ENCODE measurements around the gene CFAP90. TPM values are rescaled to one million over a fixed set of nuclear protein-coding genes. Genes with fewer than 3 reads are reported as not detected.

CFAP90 gene
- total RNA-seq, 1 donor from 2014 or later, result not detected

DNA sequence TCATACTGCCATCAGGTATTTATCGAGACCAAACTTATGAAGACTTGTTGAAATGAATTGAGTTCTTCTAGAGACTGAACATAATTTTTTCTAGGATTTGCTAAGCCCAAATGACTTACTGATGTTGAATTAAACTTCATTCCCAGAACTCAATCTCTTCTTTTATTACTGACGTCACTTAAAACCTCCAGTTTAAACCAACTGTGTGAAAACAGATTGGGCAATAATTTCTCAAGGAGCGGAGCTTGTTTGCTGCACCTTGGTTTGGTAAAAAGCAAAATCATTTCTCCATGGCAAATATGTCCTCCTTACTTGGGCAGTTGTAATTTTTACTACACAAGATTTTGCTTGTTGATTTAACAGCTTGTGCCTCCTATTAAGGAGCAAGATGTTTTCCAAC is 37.4 kb downstream of the CFAP90 start:
- DNase-seq (no peak), ATAC-seq (ENCODE audit: low read depth) (no peak)
- H3K9me3 Mint-ChIP-seq, result no peaks in the 10 kb centered on the region
- no peak overlapping the region for H3K4me3 Mint-ChIP-seq
- TF ChIP-seq, protein P1, sequence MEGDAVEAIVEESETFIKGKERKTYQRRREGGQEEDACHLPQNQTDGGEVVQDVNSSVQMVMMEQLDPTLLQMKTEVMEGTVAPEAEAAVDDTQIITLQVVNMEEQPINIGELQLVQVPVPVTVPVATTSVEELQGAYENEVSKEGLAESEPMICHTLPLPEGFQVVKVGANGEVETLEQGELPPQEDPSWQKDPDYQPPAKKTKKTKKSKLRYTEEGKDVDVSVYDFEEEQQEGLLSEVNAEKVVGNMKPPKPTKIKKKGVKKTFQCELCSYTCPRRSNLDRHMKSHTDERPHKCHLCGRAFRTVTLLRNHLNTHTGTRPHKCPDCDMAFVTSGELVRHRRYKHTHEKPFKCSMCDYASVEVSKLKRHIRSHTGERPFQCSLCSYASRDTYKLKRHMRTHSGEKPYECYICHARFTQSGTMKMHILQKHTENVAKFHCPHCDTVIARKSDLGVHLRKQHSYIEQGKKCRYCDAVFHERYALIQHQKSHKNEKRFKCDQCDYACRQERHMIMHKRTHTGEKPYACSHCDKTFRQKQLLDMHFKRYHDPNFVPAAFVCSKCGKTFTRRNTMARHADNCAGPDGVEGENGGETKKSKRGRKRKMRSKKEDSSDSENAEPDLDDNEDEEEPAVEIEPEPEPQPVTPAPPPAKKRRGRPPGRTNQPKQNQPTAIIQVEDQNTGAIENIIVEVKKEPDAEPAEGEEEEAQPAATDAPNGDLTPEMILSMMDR (IDR thresholded peaks at IDR 0.05), result no peak
- intact Hi-C loops (cut with micrococcal nuclease), result no loop called here
- CTCF ChIA-PET, result no interaction called here
- POLR2A ChIA-PET, result no interaction called here
- H3K36me3 Mint-ChIP-seq (ENCODE audit: low read depth), result no peaks in the 10 kb centered on the region
- H3K27ac Mint-ChIP-seq, result no peak overlapping the region
- H3K4me1 Mint-ChIP-seq, result no peaks in the 10 kb centered on the region
- peaks cover 33% of the 10 kb centered on the region for H3K27me3 Mint-ChIP-seq

DNA sequence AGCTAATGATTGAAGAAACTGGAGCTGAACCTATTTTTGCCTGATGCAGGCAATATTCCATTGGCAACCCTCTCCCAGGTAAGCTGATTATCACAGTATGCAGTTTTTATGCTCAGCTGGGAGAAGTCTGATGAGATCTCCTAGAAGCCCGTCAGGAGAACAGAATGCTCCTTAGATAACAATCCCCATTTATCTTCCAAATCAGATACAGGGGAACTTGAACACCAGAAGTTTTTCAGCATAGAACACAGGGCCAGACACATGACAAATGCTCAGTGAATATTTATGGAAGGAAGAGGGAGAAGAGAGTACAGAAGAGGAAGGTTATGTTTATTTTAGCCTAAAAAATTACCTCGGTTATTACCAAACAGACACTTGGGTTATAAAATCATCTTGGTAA is 37.9 kb downstream of the CFAP90 start:
- H3K27me3 Mint-ChIP-seq, result peaks cover 33% of the 10 kb centered on the region
- POLR2A ChIA-PET, result no interaction called here
- TF ChIP-seq, protein P1 (IDR thresholded peaks at IDR 0.05), result no peak
- no peaks in the 10 kb centered on the region for H3K9me3 Mint-ChIP-seq
- H3K4me3 Mint-ChIP-seq, result no peak overlapping the region
- DNase-seq, result no peak
- ATAC-seq (ENCODE audit: low read depth), result no peak
- no peak overlapping the region for H3K27ac Mint-ChIP-seq
- CTCF ChIA-PET, result no interaction called here
- intact Hi-C loops (cut with micrococcal nuclease), result no loop called here
- H3K36me3 Mint-ChIP-seq (ENCODE audit: low read depth), result no peaks in the 10 kb centered on the region
- H3K4me1 Mint-ChIP-seq, result no peaks in the 10 kb centered on the region

DNA sequence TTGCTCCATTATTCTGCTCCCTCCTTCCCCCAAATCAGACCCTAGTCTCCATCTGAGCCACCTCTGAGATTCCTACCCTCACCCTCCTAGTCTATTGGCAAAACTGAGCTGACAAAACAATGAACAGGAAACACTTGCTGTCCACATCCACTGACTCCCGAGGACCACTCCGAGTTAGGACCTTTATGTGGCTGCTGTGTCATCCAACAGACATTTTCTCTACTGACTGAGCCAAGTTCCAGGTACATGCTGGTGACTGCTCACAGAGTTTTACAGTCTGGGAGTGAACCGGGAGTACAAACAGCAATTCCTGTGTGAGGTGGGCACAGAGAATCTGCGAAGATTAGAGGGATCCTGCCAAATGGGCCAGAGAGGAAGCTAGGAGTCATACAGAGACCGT is 39.2 kb downstream of the CFAP90 start:
- no peak overlapping the region for H3K4me3 Mint-ChIP-seq
- no peaks in the 10 kb centered on the region for H3K36me3 Mint-ChIP-seq (ENCODE audit: low read depth)
- H3K27me3 Mint-ChIP-seq, result peaks cover 29% of the 10 kb centered on the region
- ATAC-seq (ENCODE audit: low read depth) (no peak), DNase-seq (no peak)
- H3K27ac Mint-ChIP-seq, result no peak overlapping the region
- ChIA-PET CTCF (no interaction called here), POLR2A (no interaction called here)
- intact Hi-C loops (cut with micrococcal nuclease), result no loop called here
- H3K9me3 Mint-ChIP-seq, result no peaks in the 10 kb centered on the region
- H3K4me1 Mint-ChIP-seq, result no peaks in the 10 kb centered on the region
- TF ChIP-seq, protein P1 (IDR thresholded peaks at IDR 0.05), result no peak

DNA sequence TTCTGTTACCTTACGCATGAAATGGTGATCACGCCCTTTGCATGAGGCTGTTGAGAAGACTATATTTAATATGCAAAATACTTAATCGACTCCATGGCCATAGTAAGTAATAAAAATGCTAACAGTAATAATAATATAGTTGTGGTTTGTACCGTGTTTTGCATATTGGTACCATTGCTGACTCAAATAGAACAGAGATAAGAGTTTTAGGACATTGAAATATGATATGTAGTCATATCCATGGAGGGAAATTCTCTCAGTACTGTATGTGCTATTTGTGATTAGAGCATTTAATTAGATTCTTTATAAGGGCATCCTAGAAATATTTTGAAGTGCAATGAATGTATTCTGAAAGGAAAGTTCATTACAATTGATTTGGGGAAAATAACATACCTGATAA is 41.9 kb downstream of the CFAP90 start:
- TF ChIP-seq, protein P1 (IDR thresholded peaks at IDR 0.05), result no peak
- DNase-seq, result no peak
- Mint-ChIP-seq H3K36me3 (ENCODE audit: low read depth) (no peaks in the 10 kb centered on the region), H3K4me3 (no peak overlapping the region), H3K9me3 (no peaks in the 10 kb centered on the region), H3K27ac (no peak overlapping the region), H3K4me1 (no peaks in the 10 kb centered on the region), H3K27me3 (peaks cover 15% of the 10 kb centered on the region)
- intact Hi-C loops (cut with micrococcal nuclease), result no loop called here
- ChIA-PET CTCF (interaction anchor here (1.1 kb wide), 1 partner anchor 8 kb away, joined by 3 read pairs; no protein-coding TSS in a partner anchor), POLR2A (no interaction called here)
- ATAC-seq (ENCODE audit: low read depth), result no peak

DNA sequence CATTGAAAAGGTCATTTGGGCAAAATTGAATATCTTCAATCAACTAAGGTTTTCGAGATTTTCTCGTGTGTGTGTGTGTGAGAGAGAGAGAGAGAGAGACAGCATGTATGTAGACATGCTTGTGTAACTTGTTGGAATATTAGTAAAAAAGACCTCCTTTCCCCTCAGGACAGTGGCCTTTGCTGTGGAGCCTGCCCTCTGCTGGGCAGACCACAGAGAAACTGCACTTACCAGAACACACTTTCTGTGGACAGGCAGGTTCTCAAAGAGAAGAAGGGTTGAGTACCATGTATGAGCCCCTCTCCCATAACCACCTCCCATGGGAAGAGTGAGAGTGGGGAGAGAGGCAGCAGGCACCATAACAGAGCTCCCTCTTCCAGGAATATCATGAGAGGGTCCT is 45.6 kb downstream of the CFAP90 start:
- H3K9me3 Mint-ChIP-seq, result no peaks in the 10 kb centered on the region
- H3K4me1 Mint-ChIP-seq, result no peaks in the 10 kb centered on the region
- H3K36me3 Mint-ChIP-seq (ENCODE audit: low read depth), result no peaks in the 10 kb centered on the region
- intact Hi-C loops (cut with micrococcal nuclease), result no loop called here
- H3K27me3 Mint-ChIP-seq, result no peaks in the 10 kb centered on the region
- H3K4me3 Mint-ChIP-seq, result no peak overlapping the region
- TF ChIP-seq, protein P1 (IDR thresholded peaks at IDR 0.05), result no peak
- ChIA-PET CTCF (no interaction called here), POLR2A (no interaction called here)
- ATAC-seq (ENCODE audit: low read depth), result no peak
- no peak overlapping the region for H3K27ac Mint-ChIP-seq
- no peak for DNase-seq
